ENCODE data around the gene ISOC2.
A peak's percentile ranks its signal among the peaks of the same experiment; 100 is the strongest.

The ISOC2 gene

GRCh38 chr19:55476100-55476775 is 14.8 kb upstream of the ISOC2 start, which contains the start of gene ZNF628:
Gene ZNF628, plus strand, starts transcription at chr19:55476617. Its CDS starts 3,294 bp downstream, at chr19:55479911.
- peak; percentile 99 for DNase-seq

DNA sequence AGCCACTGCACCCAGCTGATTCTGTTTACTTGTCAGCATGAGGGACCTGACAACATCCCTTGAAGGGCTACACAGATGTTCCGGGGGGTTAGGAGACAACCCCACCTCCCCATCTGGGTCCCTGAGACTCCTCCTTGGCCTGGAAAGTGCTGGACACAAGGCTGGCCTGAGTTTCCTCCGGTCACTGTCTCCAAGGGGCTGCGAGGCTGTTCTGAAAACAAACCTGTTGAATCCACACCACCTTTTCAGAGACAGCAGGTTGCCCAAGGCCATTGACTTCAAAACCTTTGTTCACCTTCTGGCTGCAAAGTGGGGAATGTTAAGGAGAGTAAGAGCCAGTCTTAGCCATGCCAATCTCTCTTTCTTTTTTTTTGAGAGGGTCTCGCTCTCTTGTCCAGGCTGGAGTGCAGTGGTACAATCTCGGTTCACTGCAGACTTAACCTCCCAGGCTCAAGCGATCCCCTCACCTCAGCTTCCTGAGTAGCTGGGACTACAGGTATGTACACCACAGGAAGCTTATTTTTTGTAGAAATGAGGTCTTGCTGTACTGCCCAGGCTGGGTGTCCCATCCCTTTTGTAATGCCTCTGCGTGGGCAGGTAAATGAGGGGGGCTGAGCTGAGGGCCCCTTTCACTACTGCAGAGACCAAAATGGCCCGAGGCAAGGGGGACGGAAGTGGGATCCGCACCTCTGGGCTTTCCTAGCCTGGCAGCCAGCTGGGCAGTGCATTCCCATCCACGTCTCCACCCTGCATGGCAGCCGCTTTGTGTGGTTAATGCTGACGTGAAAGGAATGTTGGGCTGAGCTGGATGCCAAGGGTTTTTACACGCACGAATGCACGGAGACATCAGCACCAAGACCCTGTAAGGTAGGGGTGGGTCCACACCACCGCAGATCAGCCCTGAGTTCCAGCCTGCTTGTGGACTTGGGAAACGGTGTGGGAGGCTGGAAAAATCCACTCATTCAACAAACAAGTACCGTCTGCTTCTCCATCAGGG is 13.1 kb upstream of the ISOC2 start:
- DNase-seq, result no peak

DNA sequence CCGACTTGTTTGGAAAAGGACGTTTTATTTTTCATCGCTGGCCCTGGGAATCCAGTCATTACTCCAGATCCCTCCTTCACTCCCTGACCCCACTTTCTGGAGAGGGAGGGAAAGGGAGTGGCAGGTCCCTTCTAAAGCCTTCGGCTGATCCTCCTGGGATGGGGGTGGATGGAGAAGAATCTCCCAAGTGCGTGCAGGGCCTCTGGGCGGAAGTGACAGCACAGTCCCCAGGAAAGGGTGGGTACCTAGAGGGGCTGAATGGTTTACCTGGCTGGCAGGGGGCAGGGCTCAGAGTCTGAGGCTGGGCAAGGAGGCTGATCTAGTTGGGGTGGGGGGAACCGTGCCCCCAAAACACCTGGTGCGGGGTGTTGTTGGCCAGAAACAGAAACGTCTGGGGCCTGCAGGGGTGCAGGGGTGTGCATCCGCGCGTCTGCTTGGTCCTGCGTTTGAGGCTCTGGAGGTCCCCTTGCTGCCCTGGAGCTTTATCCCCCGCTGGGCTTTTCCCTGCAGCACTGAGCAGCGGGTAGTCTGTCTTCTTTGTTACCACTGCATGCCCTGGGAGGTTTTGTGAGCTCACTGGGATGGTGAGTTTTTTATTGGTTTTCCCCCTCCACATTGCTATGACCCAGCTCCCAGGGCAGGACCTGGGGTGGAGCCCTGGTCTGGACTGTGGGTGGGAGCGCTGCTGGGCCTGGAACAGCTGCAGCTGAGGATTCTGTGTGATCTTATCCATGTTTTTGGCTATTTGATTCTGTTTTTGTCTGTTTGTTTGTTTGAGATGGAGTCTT is 12.0 kb upstream of the ISOC2 start:
- no peak for DNase-seq

- DNase-seq, result no peak
Measured at GRCh38 chr19:55472463-55472862, 11.0 kb upstream of the ISOC2 start.

DNA sequence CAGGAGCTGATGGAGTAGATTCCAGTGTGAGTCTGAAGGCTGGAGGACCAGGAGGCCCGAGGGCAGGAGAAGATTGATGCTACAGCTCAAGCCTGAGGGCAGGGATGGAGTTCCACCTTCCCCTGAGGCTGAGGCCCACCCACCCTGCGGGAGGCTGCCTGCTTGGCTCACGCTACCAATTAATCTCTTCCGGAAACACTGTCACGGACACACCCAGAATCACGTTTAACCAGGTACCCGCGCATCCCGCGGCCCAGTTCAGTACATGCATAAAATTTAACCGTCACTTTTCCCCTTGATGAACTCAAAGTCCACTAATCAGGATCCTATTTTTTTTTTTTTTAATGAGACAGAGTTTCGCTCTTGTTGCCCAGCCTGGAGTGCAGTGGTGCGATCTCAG is 9.8 kb upstream of the ISOC2 start:
- DNase-seq, result no peak

DNA sequence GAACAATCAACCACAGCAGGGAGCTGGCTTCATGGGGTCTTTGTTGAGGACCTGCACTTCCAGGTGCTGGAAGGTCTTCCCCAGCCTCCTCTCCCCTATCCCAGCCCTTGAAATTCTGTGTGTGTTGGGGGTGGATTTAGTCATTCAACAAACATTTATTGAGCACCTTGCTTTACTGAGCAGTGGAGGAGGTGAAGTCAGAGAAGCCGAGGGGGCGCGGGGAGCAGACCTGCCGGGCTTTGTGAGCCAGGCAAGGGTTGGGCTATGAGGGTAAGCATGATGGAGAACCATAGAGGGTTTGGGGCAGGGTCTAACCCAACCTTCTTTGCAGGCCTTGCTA is 6.6 kb upstream of the ISOC2 start:
- DNase-seq, result no peak

GRCh38 chr19:55467236-55468053 is 6.0 kb upstream of the ISOC2 start:
- DNase-seq, result no peak

DNA sequence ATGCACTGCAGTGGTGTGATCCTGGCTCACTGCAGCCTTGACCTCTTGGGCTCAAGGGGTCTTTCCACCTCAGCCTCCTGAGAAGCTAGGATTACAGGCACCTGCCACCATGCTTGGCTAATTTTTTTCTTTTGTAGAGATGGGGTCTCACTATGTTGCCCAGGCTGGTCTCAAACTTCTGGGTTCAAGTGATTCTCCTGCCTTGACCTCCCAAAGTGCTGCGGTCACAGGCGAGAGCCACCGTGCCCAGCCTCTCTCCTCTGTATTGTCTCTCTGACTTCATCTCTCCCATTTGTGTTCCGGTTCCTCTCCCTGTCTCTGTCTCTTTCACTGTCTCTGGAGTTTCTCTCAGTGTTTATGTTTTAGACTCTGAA is 4.8 kb upstream of the ISOC2 start:
- no peak for DNase-seq

- no peak for DNase-seq
Measured at GRCh38 chr19:55465460-55466240, 4.2 kb upstream of the ISOC2 start.

DNA sequence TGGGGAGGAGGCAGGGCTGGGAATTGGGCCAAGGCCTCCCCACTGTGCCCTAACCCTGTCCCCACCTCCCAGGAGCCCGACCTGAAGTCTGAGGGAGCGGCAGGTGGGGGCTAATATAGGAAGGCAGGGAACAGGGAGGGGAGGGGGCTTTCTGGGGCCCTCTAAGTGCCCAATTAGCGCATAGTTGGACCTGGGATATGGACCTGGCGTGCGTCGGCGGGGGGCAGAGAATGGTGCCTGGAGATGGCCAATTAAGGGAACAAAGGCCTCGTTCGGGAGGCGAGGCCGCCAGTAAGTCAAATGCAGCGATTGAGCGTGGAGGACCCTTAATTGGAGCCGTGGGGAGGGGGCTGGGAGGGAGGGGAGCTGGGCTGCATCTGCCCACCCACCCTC is 3.2 kb upstream of the ISOC2 start, which contains the start of gene C19orf85:
TSS of gene C19orf85 (minus strand) at position 90 of the 393 bp plus-strand sequence. CDS start 197 bp downstream, outside the sequence.
- DNase-seq, result peak; percentile 39

GRCh38 chr19:55464039-55464661 is 2.7 kb upstream of the ISOC2 start:
- DNase-seq, result no peak

GRCh38 chr19:55463583-55464031 is 2.2 kb upstream of the ISOC2 start:
- DNase-seq, result no peak

DNA sequence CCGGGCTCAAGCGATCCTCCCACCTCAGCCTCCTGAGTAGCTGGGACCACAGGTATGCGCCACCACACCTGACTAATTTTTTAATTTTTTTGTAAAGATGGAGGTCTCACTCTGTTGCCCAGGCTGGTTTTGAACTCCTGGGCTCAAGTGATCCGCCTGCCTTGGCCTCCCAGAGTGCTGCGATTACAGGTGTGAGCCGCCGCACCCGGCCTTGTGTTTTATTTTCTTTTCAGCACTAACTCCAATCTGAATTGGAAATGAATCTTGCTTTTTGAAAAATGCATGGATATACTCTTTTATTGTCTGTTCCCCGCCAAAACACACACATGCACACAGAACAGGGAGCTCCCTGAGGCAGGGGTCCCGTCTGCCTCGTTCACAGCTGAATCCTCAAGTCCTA is 1.3 kb upstream of the ISOC2 start:
- no peak for DNase-seq

DNA sequence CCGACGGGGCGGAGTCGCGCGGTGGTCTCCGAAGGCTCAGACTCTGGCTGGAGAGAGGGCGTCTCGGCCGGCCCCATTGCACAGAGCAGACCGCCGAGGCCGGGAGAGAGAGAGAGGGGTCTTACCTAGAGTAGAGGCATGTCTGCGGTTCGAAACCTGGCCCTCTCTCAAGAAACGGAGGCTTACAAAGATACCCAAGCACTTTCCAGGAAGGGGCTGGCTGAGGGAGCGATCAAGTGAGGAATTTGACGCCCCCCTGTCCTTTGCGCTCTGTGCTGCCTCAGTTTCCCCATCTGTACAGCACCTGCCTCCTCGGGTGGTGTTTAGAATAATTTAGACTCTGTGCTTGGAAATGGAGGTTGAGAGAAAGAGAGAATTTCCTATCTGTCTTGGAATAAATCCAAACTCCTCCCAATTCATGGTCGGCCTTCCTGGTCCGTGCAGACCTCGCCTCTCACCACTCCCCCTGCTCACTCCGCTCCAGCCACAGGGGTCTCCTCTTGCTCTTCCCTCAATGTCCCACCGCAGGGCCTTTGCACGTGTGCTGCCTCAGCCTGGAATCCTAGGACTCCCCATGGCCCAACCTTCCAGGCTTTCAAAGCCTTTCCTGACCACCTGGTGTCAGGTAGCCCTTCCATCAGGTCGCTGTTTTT is 658 bp upstream of the ISOC2 start:
- no peak for DNase-seq

- DNase-seq, result peak; percentile 84
Measured at GRCh38 chr19:55460670-55461258, 678 bp downstream of the ISOC2 start.

GRCh38 chr19:55459950-55460657 is 1.3 kb downstream of the ISOC2 start:
- DNase-seq, result no peak

DNA sequence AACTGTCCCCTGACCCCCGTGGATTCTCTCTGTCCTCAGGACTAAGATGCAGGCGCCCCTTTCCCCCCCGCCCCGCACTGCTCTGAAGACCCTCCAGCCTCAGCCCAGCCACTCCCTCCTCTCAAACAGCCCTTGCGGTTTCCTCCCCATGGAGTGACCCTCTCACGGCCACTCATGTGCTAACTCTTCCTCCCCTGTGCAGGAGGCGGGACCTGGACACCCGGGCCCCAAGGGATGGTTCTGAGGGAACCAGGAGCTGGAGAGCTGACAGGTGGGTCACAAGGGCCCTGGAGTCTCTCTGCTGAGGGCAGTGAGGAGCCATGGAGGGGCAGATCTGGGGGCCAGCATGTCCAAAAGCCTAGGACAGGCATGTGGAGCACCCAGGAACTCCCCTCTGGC is 1.9 kb downstream of the ISOC2 start:
- DNase-seq, result no peak

GRCh38 chr19:55457683-55458457 is 3.6 kb downstream of the ISOC2 start:
- peak; percentile 37 for DNase-seq

All from NCI-H1436 (cell line).